Endothelial cell of umbilical vein (primary cell): ENCODE results near the gene ZNF283. TPM values are rescaled to one million over a fixed set of nuclear protein-coding genes. Genes with fewer than 3 reads are reported as not detected.
A peak's percentile ranks its signal among the peaks of the same experiment; 100 is the strongest.

ENCODE experiments used
- BruUV-seq: library from RNA; stranded (reverse); fragments of 400-500 nt; replicated peaks from 2 replicates; lab custom pipeline; 2021; lab: Mats Ljungman, UMichigan
- CTCF ChIA-PET: fragments of 300-600, 350-600 bp; sonication (Branson Sonifier 250); formaldehyde crosslinking; loops from one replicate; lab custom pipeline; 2021; ENCODE audit warnings: antibody characterized with exemption, inconsistent platforms; lab: Charles Lee
- POLR2A ChIA-PET: fragments of 300-600, 350-600 bp; sonication (Branson Sonifier 250); formaldehyde crosslinking; loops from one replicate; lab custom pipeline; 2021; ENCODE audit warnings: antibody characterized with exemption, inconsistent platforms; lab: Charles Lee
- DNase-seq: peaks from one replicate; pipeline ENCODE4 v3.0.0-alpha.2; 2011; ENCODE audit warnings: low read depth, low spot score
- FAIRE-seq: peaks from 2 replicates; lab custom pipeline; 2011; peaks lifted over from hg19 to GRCh38; lab: Jason Lieb, UNC
- H2AFZ ChIP-seq: 2 replicates; pipeline ENCODE4 v1.6.0; 2012; ENCODE audit warnings: low read depth, low read length, control low read depth, inconsistent platforms
- H3K27ac ChIP-seq: 2 replicates; pipeline ENCODE4 v1.5.1; 2011; ENCODE audit warnings: low read depth, mild to moderate bottlenecking, control low read depth, low read length, moderate library complexity; ENCODE audit not compliant: insufficient read depth
- H3K27me3 ChIP-seq, 2 experiments: 2 replicates each; pipeline versions ENCODE4 v1.6.0 to v1.6.1; 2011; ENCODE audit warnings: low read length in 2 of 2, mixed read lengths in 1 of 2; ENCODE audit not compliant: control insufficient read depth in 2 of 2, insufficient read depth in 2 of 2
- H3K36me3 ChIP-seq, 2 experiments: 2 replicates in 1 of 2; 3 replicates in 1 of 2; pipeline ENCODE4 v1.5.1; 2011; ENCODE audit warnings: low read length in 2 of 2, mild to moderate bottlenecking in 1 of 2, moderate library complexity in 1 of 2; ENCODE audit not compliant: control insufficient read depth in 2 of 2, insufficient read depth in 2 of 2; ENCODE audit errors: extremely low read depth in 1 of 2
- H3K4me1 ChIP-seq: 3 replicates; pipeline ENCODE4 v1.5.1; 2011; ENCODE audit warnings: mild to moderate bottlenecking, low read length; ENCODE audit not compliant: control insufficient read depth, insufficient read depth; ENCODE audit errors: extremely low read depth
- H3K4me2 ChIP-seq: 2 replicates; pipeline ENCODE4 v1.6.1; 2011; ENCODE audit warnings: low read length, control low read depth, mixed read lengths; ENCODE audit not compliant: insufficient read depth
- H3K4me3 ChIP-seq, 3 experiments: fragments of 200-600 bp in 1 of 3; sonication (generic), shearing (Covaris generic) in 1 of 3; replicated peaks in 1 of 3; 2 replicates each; pipeline ENCODE4 v1.5.1; 2011 to 2016; ENCODE audit warnings: control low read depth in 3 of 3, low read length in 3 of 3, mild to moderate bottlenecking in 2 of 3, inconsistent platforms in 1 of 3, low read depth in 1 of 3, moderate library complexity in 1 of 3; ENCODE audit not compliant: insufficient read depth in 1 of 3
- H3K79me2 ChIP-seq: 2 replicates; pipeline ENCODE4 v1.6.0; 2012; ENCODE audit warnings: low read length, inconsistent platforms; ENCODE audit not compliant: control insufficient read depth, insufficient read depth
- H3K9ac ChIP-seq: replicated peaks from 2 replicates; pipeline ENCODE3; 2011; ENCODE audit warnings: low read length, control low read depth; ENCODE audit not compliant: insufficient read depth; ENCODE audit errors: extremely low read depth
- H3K9me1 ChIP-seq: replicated peaks from 3 replicates; pipeline ENCODE4 v1.6.0; 2011; ENCODE audit warnings: mild to moderate bottlenecking, low read length; ENCODE audit not compliant: control insufficient read depth, insufficient read depth; ENCODE audit errors: extremely low read depth
- H3K9me3 ChIP-seq: replicated peaks from 2 replicates; pipeline ENCODE4 v1.5.1; 2012; ENCODE audit warnings: low read length, inconsistent platforms; ENCODE audit not compliant: control insufficient read depth, insufficient read depth
- H4K20me1 ChIP-seq: replicated peaks from 2 replicates; pipeline ENCODE3; 2011; ENCODE audit warnings: mild to moderate bottlenecking, low read length; ENCODE audit not compliant: control insufficient read depth, insufficient read depth; ENCODE audit errors: extremely low read depth
- FOS ChIP-seq: IDR thresholded peaks from 2 replicates; pipeline ENCODE4 v1.6.1; 2011; ENCODE audit warnings: mild to moderate bottlenecking, low read length, moderate library complexity, borderline replicate concordance; ENCODE audit not compliant: insufficient read depth
- GATA2 ChIP-seq: IDR thresholded peaks from 2 replicates; pipeline ENCODE4 v1.7.0; 2011; ENCODE audit warnings: low read depth, mild to moderate bottlenecking, moderate library complexity, mixed read lengths, low read length; ENCODE audit not compliant: insufficient read length, insufficient read depth
- JUN ChIP-seq: IDR thresholded peaks from 2 replicates; pipeline ENCODE4 v1.6.1; 2011; ENCODE audit warnings: borderline replicate concordance, low read depth; ENCODE audit not compliant: insufficient read length, insufficient read depth
- MYC ChIP-seq: IDR thresholded peaks from one replicate; pipeline ENCODE4 v1.6.1; 2011; ENCODE audit warnings: mild to moderate bottlenecking, low read depth, low read length
- POLR2A ChIP-seq: IDR thresholded peaks from 2 replicates; pipeline ENCODE4 v1.6.1; 2012; ENCODE audit warnings: low read depth, mild to moderate bottlenecking, control low read depth, low read length
- POLR2AphosphoS5 ChIP-seq: IDR thresholded peaks from 2 replicates; pipeline ENCODE4 v1.6.1; 2012; ENCODE audit warnings: low read depth, mild to moderate bottlenecking, control low read depth, low read length, moderate library complexity; ENCODE audit not compliant: insufficient read depth
- dilution Hi-C: fragments of 300-500 bp; cut with MboI; formaldehyde crosslinking; loops from one replicate; pipeline ENCODE4 v1.15.0; 2019; ENCODE audit warnings: low sequenced_read_pairs; ENCODE audit not compliant: extremely low pct_ligation_motif_present
- intact Hi-C: fragments of 100-400 bp; cut with micrococcal nuclease; formaldehyde crosslinking; loops from one replicate; pipeline ENCODE4 v1.10.0; 2022
- polyA plus RNA-seq, 4 experiments: library from polyadenylated mRNA; depleted of rRNA in 3 of 4; stranded (reverse) in 3 of 4; unstranded in 1 of 4; fragments of >200 nt; gene quantifications; 2 replicates each; pipeline versions ENCODE4 v1.2.1 to v1.2.3, GENCODE V29; 2011 to 2012; ENCODE audit warnings: missing spikeins in 1 of 4
- total RNA-seq: library from RNA; stranded (reverse); gene quantifications from 2 replicates; pipeline ENCODE4 v1.2.3, GENCODE V29; 2021
- TF ChIP-seq, protein P1 (sequence below), 2 donors: IDR thresholded peaks; 1 replicate in 1 of 2; 2 replicates in 1 of 2; pipeline ENCODE4 v1.5.1; 2011; ENCODE audit warnings: low read length in 2 of 2, mild to moderate bottlenecking in 2 of 2, moderate library complexity in 2 of 2, control low read depth in 1 of 2, inconsistent platforms in 1 of 2, low read depth in 1 of 2; ENCODE audit not compliant: insufficient read depth in 1 of 2; ENCODE audit errors: extremely low read depth in 1 of 2
- TF ChIP-seq, protein P2 (sequence below): IDR thresholded peaks from 2 replicates; pipeline ENCODE4 v1.6.1; 2011; ENCODE audit not compliant: insufficient read depth, insufficient read length

ZNF283 gene
- total and polyA plus RNA-seq, 2 donors (not counting 3 experiments of a cell fraction or from before 2014, with no cell fraction given) = 1.9 to 10.7 TPM

DNA sequence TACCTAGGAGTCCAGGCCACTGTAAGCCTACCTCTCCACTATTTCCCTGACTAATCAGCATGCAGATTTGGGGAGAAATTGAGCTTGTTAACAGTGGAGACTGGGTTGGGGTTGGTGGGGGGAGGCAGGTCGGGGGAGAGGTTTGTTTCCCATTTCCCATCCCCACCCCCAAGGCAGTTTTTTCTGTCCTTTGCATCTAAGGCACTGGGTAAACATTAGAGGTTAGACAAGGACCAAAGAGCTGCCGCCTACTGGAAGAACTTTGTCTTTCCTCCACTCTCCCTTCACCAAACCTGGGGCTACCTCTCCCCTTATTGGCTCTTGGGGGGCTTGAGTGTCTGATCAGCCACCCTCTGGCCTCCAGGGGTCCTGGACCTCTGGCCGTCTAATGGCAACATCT is 47.3 kb upstream of the ZNF283 start:
- Histone ChIP-seq H3K4me3 (no peak overlapping the region), H3K36me3 (no peaks in the 10 kb centered on the region), H3K4me2 (no peak overlapping the region), H3K79me2 (no peaks in the 10 kb centered on the region), H3K9me3 (no peaks in the 10 kb centered on the region), H3K27ac (no peak overlapping the region), H4K20me1 (no peaks in the 10 kb centered on the region), H3K27me3 (no peaks in the 10 kb centered on the region), H3K9me1 (no peaks in the 10 kb centered on the region), H3K4me1 (peaks cover 28% of the 10 kb centered on the region), H2AFZ (peak overlapping the region; percentile 81), H3K9ac (no peak overlapping the region)
- TF ChIP-seq, protein P1, sequence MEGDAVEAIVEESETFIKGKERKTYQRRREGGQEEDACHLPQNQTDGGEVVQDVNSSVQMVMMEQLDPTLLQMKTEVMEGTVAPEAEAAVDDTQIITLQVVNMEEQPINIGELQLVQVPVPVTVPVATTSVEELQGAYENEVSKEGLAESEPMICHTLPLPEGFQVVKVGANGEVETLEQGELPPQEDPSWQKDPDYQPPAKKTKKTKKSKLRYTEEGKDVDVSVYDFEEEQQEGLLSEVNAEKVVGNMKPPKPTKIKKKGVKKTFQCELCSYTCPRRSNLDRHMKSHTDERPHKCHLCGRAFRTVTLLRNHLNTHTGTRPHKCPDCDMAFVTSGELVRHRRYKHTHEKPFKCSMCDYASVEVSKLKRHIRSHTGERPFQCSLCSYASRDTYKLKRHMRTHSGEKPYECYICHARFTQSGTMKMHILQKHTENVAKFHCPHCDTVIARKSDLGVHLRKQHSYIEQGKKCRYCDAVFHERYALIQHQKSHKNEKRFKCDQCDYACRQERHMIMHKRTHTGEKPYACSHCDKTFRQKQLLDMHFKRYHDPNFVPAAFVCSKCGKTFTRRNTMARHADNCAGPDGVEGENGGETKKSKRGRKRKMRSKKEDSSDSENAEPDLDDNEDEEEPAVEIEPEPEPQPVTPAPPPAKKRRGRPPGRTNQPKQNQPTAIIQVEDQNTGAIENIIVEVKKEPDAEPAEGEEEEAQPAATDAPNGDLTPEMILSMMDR (IDR thresholded peaks at IDR 0.05; ENCODE audit: extremely low read depth in 1 of 2, insufficient read depth in 1 of 2, low read depth in 1 of 2, low read length in 2 of 2) = peak in 1 of 2 donors; percentile 10
- TF ChIP-seq POLR2AphosphoS5 = no peak
- dilution Hi-C loops = no loop called here
- intact Hi-C loops = no loop called here
- BruUV-seq = no TSS peak
- ChIA-PET CTCF (interaction anchor here (0.7 to 6.8 kb wide), 6 partner anchors 13 to 35 kb away, joined by 3 to 114 read pairs (median 4); partner anchors contain the start of gene SMG9), POLR2A (no interaction called here)
- FAIRE-seq (peak; percentile 52), DNase-seq (no peak)

DNA sequence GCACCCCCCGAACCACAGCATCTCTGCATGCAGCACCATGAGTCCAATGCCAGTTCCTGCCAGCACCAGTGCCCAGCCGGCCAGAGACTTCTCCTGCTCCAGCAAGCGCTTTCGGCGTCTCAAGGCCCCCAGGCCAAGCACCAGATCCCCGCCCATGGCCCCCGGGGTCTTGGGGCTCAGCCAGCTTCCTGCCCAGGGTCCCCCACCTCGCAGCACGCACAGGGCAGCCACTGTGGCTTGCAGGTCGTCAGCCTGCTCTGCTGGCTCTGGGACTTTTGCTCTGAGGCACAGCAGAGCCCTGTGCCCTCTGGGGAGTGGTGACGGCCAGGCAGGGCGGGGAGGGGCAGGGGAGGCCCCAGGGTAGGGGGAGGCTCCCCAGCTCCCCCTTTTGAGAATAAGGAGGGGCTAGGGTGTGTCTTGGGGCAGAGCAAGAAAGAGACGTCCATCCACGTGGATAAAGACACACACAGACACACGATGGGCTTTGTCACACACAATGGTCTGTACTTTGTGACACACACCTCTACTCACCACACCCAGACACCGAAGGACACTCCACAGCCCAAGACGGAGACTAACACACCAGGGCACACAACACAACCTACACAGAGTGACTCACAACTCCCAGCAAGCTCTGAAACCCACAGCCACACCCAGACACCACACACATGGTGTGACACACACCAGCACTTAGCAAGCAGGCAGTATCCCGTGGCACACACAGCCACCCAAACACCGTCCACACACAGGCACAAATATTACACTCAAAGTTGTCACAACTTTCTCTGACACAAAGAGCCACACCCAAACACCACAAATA is 46.2 kb upstream of the ZNF283 start, which contains the start of gene KCNN4:
Gene KCNN4 (minus strand): TSS at position 268 of the 820 bp plus-strand sequence. CDS start 112 bp downstream, at position 156.
- Histone ChIP-seq H3K9me3 (no peaks in the 10 kb centered on the region), H3K79me2 (no peaks in the 10 kb centered on the region), H3K9me1 (no peaks in the 10 kb centered on the region), H3K4me1 (peaks cover 30% of the 10 kb centered on the region), H3K36me3 (no peaks in the 10 kb centered on the region), H3K27ac (no peak within 1 kb of the TSS), H2AFZ (peak within 1 kb of the TSS; percentile 10), H3K4me2 (no peak within 1 kb of the TSS), H3K27me3 (no peaks in the 10 kb centered on the region), H4K20me1 (no peaks in the 10 kb centered on the region), H3K9ac (no peak within 1 kb of the TSS), H3K4me3 (no peak within 1 kb of the TSS)
- intact Hi-C loops = no loop called here
- ChIA-PET POLR2A (no interaction called here), CTCF (interaction anchor here (1.1 to 1.3 kb wide), 2 partner anchors 29 to 36 kb away, joined by 3 to 4 read pairs; no protein-coding TSS in a partner anchor)
- dilution Hi-C loops = no loop called here
- DNase-seq (no peak), FAIRE-seq (no peak)
- BruUV-seq = no TSS peak
- TF ChIP-seq POLR2A (no peak), MYC (no peak), JUN (no peak), GATA2 (no peak), FOS (no peak)
- TF ChIP-seq, protein P2, sequence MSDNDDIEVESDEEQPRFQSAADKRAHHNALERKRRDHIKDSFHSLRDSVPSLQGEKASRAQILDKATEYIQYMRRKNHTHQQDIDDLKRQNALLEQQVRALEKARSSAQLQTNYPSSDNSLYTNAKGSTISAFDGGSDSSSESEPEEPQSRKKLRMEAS = no peak
- TF ChIP-seq, protein P1 (IDR thresholded peaks at IDR 0.05; ENCODE audit: extremely low read depth in 1 of 2, insufficient read depth in 1 of 2, low read depth in 1 of 2, low read length in 2 of 2) = no peak
